Smooth muscle cell (in vitro differentiated cells): Measurements from ENCODE around the gene BTBD10. TPM values are rescaled to one million over a fixed set of nuclear protein-coding genes. Genes with fewer than 3 reads are reported as not detected.
"Not testable (repeated sequence)": the region's sequence is repeated elsewhere in the genome, so short reads cannot be mapped to it uniquely, and the experiment has no call there.

Source experiments
- DNase-seq: peaks from one replicate; lab custom pipeline; 2025; ENCODE audit not compliant: unreplicated experiment; lab: John Stamatoyannopoulos, UW
- H2AFZ ChIP-seq: fragments of 200-600 bp; sonication (generic); 2 replicates; pipeline ENCODE4 v1.6.0; 2016; ENCODE audit warnings: antibody characterized with exemption, low read depth, mild to moderate bottlenecking
- H3F3A ChIP-seq: fragments of 200-600 bp; sonication (generic); 2 replicates; pipeline ENCODE4 v1.6.0; 2017; ENCODE audit warnings: antibody characterized with exemption, low read depth
- H3K27ac ChIP-seq: fragments of 200-600 bp; sonication (generic); 2 replicates; pipeline ENCODE4 v1.5.1; 2016; ENCODE audit warnings: low read depth, mild to moderate bottlenecking
- H3K27me3 ChIP-seq: fragments of 200-600 bp; sonication (generic); 2 replicates; pipeline ENCODE4 v1.6.1; 2016; ENCODE audit warnings: low read depth, mild to moderate bottlenecking
- H3K36me3 ChIP-seq: fragments of 200-600 bp; sonication (generic); 2 replicates; pipeline ENCODE4 v1.5.1; 2016; ENCODE audit warnings: low read depth
- H3K4me1 ChIP-seq: fragments of 200-600 bp; sonication (generic); 2 replicates; pipeline ENCODE4 v1.5.1; 2016; ENCODE audit warnings: low read depth
- H3K4me2 ChIP-seq: fragments of 200-600 bp; sonication (generic); 2 replicates; pipeline ENCODE4 v1.6.0; 2016; ENCODE audit warnings: mild to moderate bottlenecking
- H3K4me3 ChIP-seq: fragments of 200-600 bp; sonication (generic); 2 replicates; pipeline ENCODE4 v1.5.1; 2016; ENCODE audit warnings: mild to moderate bottlenecking
- H3K79me2 ChIP-seq: fragments of 200-600 bp; sonication (generic); 2 replicates; pipeline ENCODE4 v1.6.0; 2016; ENCODE audit warnings: low read depth, mild to moderate bottlenecking
- H3K9ac ChIP-seq: fragments of 200-600 bp; sonication (generic); 2 replicates; pipeline ENCODE4 v1.6.0; 2016; ENCODE audit warnings: low read depth
- H3K9me3 ChIP-seq: fragments of 200-600 bp; sonication (generic); replicated peaks from 2 replicates; pipeline ENCODE4 v1.5.1; 2016; ENCODE audit warnings: low read depth
- H4K20me1 ChIP-seq: fragments of 200-600 bp; sonication (generic); 2 replicates; pipeline ENCODE4 v1.6.0; 2016; ENCODE audit warnings: low read depth
- CTCF ChIP-seq: fragments of 200-600 bp; sonication (generic); IDR thresholded peaks from 2 replicates; pipeline ENCODE4 v1.5.1; 2017; ENCODE audit warnings: borderline replicate concordance, mild to moderate bottlenecking, antibody characterized with exemption; ENCODE audit not compliant: insufficient read depth, poor library complexity, severe bottlenecking
- WGBS: methylation state at CpG from one replicate; pipeline ENCODE4 v1.1.7; 2016; ENCODE audit warnings: low lambda C conversion rate; 5-methylcytosine and 5-hydroxymethylcytosine counted together
- polyA plus RNA-seq: library from polyadenylated mRNA; unstranded; fragments of >200 nt; fragmentation: Nextera tagmentation; extraction: Ambion mirVana; gene quantifications from 2 replicates; pipeline ENCODE4 v1.2.1, GENCODE V29; 2016
- total RNA-seq: library from RNA; depleted of rRNA; stranded (reverse); fragments of >200 nt; gene quantifications from 2 replicates; pipeline ENCODE4 v1.2.3, GENCODE V29; 2014

Gene BTBD10
- total and polyA plus RNA-seq, 2 experiments from 2014 or later, result 22.3 to 48.5 TPM

- Histone ChIP-seq H3K27ac (no peak overlapping the region), H3K4me1 (no peaks in the 10 kb centered on the region), H3K9me3 (no peaks in the 10 kb centered on the region), H3K4me3 (no peak overlapping the region), H3K36me3 (peaks cover 16% of the 10 kb centered on the region), H3K27me3 (no peaks in the 10 kb centered on the region), H3K9ac (no peak overlapping the region), H3K79me2 (no peaks in the 10 kb centered on the region), H4K20me1 (no peaks in the 10 kb centered on the region), H3F3A (no peaks in the 10 kb centered on the region), H2AFZ (no peak overlapping the region), H3K4me2 (no peak overlapping the region)
- TF ChIP-seq CTCF, result no peak
- no peak for DNase-seq
- WGBS, result 93% methylated on average over 3 of the region's 3 CpGs
Observed at GRCh38 chr11:13415201-13415600, 47.8 kb downstream of the BTBD10 start.

- no peaks in the 10 kb centered on the region for H4K20me1 ChIP-seq
- no peak overlapping the region for H2AFZ ChIP-seq
- 96% methylated on average over 4 of the region's 4 CpGs for WGBS
- H3K4me2 ChIP-seq, result no peak overlapping the region
- H3K9me3 ChIP-seq, result no peaks in the 10 kb centered on the region
- no peak overlapping the region for H3K4me3 ChIP-seq
- no peak overlapping the region for H3K9ac ChIP-seq
- no peak overlapping the region for H3K27ac ChIP-seq
- no peaks in the 10 kb centered on the region for H3K79me2 ChIP-seq
- H3K4me1 ChIP-seq, result no peaks in the 10 kb centered on the region
- no peak for DNase-seq
- no peak for TF ChIP-seq CTCF
- no peaks in the 10 kb centered on the region for H3F3A ChIP-seq
- no peaks in the 10 kb centered on the region for H3K27me3 ChIP-seq
- peaks cover 7% of the 10 kb centered on the region for H3K36me3 ChIP-seq
Observed at GRCh38 chr11:13405220-13405619, 57.8 kb downstream of the BTBD10 start.

- not testable (repeated sequence) for H3K27ac ChIP-seq, H2AFZ ChIP-seq, H3K4me3 ChIP-seq, H3K27me3 ChIP-seq, H3K36me3 ChIP-seq, H3K79me2 ChIP-seq, H4K20me1 ChIP-seq, H3K4me1 ChIP-seq, H3F3A ChIP-seq, H3K9ac ChIP-seq, DNase-seq, H3K4me2 ChIP-seq, H3K9me3 ChIP-seq
Observed at GRCh38 chr11:13398335-13398734, 64.7 kb downstream of the BTBD10 start.

- no peak overlapping the region for H3K4me2 ChIP-seq
- no peaks in the 10 kb centered on the region for H3K79me2 ChIP-seq
- H3K9me3 ChIP-seq, result no peaks in the 10 kb centered on the region
- H3K9ac ChIP-seq, result no peak overlapping the region
- no peak for TF ChIP-seq CTCF
- 100% methylated on average over 1 of the region's 1 CpG for WGBS
- H3K4me3 ChIP-seq, result no peak overlapping the region
- H3K27me3 ChIP-seq, result no peaks in the 10 kb centered on the region
- no peaks in the 10 kb centered on the region for H3K4me1 ChIP-seq
- H4K20me1 ChIP-seq, result no peaks in the 10 kb centered on the region
- H3F3A ChIP-seq, result peaks cover 7% of the 10 kb centered on the region
- H3K27ac ChIP-seq, result no peak overlapping the region
- H2AFZ ChIP-seq, result no peak overlapping the region
- DNase-seq, result no peak
- H3K36me3 ChIP-seq, result peaks cover 5% of the 10 kb centered on the region
Observed at GRCh38 chr11:13391217-13391616, 71.8 kb downstream of the BTBD10 start.
